HEK293 (cell line): ENCODE results near the gene TTC9C.

Source experiments
- CTCF ChIP-seq: fragments of 450-650 bp; formaldehyde crosslinking; IDR thresholded peaks from 2 replicates; pipeline ENCODE4 v1.5.1; 2016; ENCODE audit warnings: missing biosample characterization, missing genetic modification characterization
- KLF10 ChIP-seq: fragments of 450-650 bp; IDR thresholded peaks from 2 replicates; pipeline ENCODE4 v1.5.1; 2018; ENCODE audit warnings: missing biosample characterization, mild to moderate bottlenecking, missing genetic modification characterization
- PRDM1 ChIP-seq: fragments of 450-650 bp; formaldehyde crosslinking; IDR thresholded peaks from 2 replicates; pipeline ENCODE4; 2016; ENCODE audit warnings: missing biosample characterization, missing genetic modification characterization
- ZBTB10 ChIP-seq: fragments of 450-650 bp; formaldehyde crosslinking; IDR thresholded peaks from 2 replicates; pipeline ENCODE4 v1.5.1; 2016; ENCODE audit warnings: missing biosample characterization, missing genetic modification characterization
- ZNF23 ChIP-seq: fragments of 450-650 bp; formaldehyde crosslinking; IDR thresholded peaks from 2 replicates; pipeline ENCODE4 v1.5.1; 2016; ENCODE audit warnings: missing biosample characterization, missing genetic modification characterization, borderline replicate concordance
- ZNF274 ChIP-seq, 2 experiments: fragments of 200-500 bp in 1 of 2; fragments of 450-650 bp in 1 of 2; sonication (Bioruptor generic) in 1 of 2; formaldehyde crosslinking in 1 of 2; IDR thresholded peaks; 2 replicates each; pipeline versions ENCODE4 v1.5.1 to v1.6.1; 2014 to 2016; ENCODE audit warnings: borderline replicate concordance in 1 of 2, inconsistent platforms in 1 of 2, low read length in 1 of 2, missing biosample characterization in 1 of 2, missing genetic modification characterization in 1 of 2
- ZNF362 ChIP-seq: fragments of 450-650 bp; formaldehyde crosslinking; IDR thresholded peaks from 2 replicates; pipeline ENCODE4 v1.5.1; 2016; ENCODE audit warnings: missing biosample characterization, missing genetic modification characterization
- ZNF510 ChIP-seq: fragments of 450-650 bp; formaldehyde crosslinking; IDR thresholded peaks from 2 replicates; pipeline ENCODE4 v1.5.1; 2018; ENCODE audit warnings: mild to moderate bottlenecking, missing genetic modification characterization, missing biosample characterization; ENCODE audit not compliant: insufficient replicate concordance
- ZNF529 ChIP-seq: fragments of 450-650 bp; formaldehyde crosslinking; IDR thresholded peaks from 2 replicates; pipeline ENCODE4 v1.5.1; 2017; ENCODE audit warnings: missing genetic modification characterization, missing biosample characterization; ENCODE audit not compliant: insufficient replicate concordance

GRCh38 chr11:62716816-62717215 is 11.5 kb upstream of the TTC9C start:
- TF ChIP-seq CTCF (tag by site-specific recombination) (no peak), KLF10 (tag by site-specific recombination) (no peak), ZNF510 (no peak), PRDM1 (no peak), ZNF23 (no peak), ZNF529 (tag by site-specific recombination) (no peak), ZNF362 (tag by site-specific recombination) (no peak), ZNF274 (IDR thresholded peaks at IDR 0.05; ENCODE audit: low read length) (no peak), ZNF274 (tag by site-specific recombination; IDR thresholded peaks at IDR 0.05; ENCODE audit: borderline replicate concordance) (no peak), ZBTB10 (tag by site-specific recombination) (no peak)
